Upper lobe of left lung (tissue), 6 donors: ENCODE data around the gene ATP6V0E1. TPM values are rescaled to one million over a fixed set of nuclear protein-coding genes. Genes with fewer than 3 reads are reported as not detected.
A peak's percentile ranks its signal among the peaks of the same experiment; 100 is the strongest.

Source experiments
- ATAC-seq, 2 donors: fragments of 200-7000 bp; cut with Tn5 transposase; one replicate each; pipeline ENCODE4 v1.9.1; 2022; ENCODE audit warnings: mild to moderate bottlenecking in 2 of 2, moderate library complexity in 2 of 2; ENCODE audit not compliant: low FRiP score in 2 of 2
- DNase-seq, 2 donors: peaks; one replicate each; pipeline ENCODE4 v3.0.0-alpha.2; 2019 to 2020
- H3K27ac ChIP-seq, 4 donors: fragments of 200-600 bp; sonication (generic); one replicate each; pipeline ENCODE4 v1.5.1; 2016 to 2019
- H3K27me3 ChIP-seq, 4 donors: fragments of 200-600 bp; sonication (generic); one replicate each; pipeline ENCODE4 v1.5.1; 2017 to 2019
- H3K36me3 ChIP-seq, 4 donors: fragments of 200-600 bp; sonication (generic); one replicate each; pipeline ENCODE4 v1.5.1; 2016 to 2019
- H3K4me1 ChIP-seq, 4 donors: fragments of 200-600 bp; sonication (generic); one replicate each; pipeline ENCODE4 v1.5.1; 2018 to 2019
- H3K4me3 ChIP-seq, 4 donors: fragments of 200-600 bp; sonication (generic); one replicate each; pipeline ENCODE4 v1.5.1; 2017 to 2019; ENCODE audit warnings: mild to moderate bottlenecking in 2 of 4, moderate library complexity in 1 of 4
- H3K9me3 ChIP-seq, 4 donors: fragments of 200-600 bp; sonication (generic); one replicate each; pipeline ENCODE4 v1.5.1; 2018 to 2019
- EP300 ChIP-seq, 4 donors: sonication (generic); formaldehyde crosslinking; IDR thresholded peaks; one replicate each; pipeline ENCODE4 v1.5.1; 2017; ENCODE audit warnings: antibody characterized with exemption in 4 of 4, control low read depth in 2 of 4
- POLR2A ChIP-seq, 4 donors: fragments of 450-650 bp; IDR thresholded peaks; one replicate each; pipeline ENCODE4 v1.5.1; 2016 to 2017; ENCODE audit warnings: antibody characterized with exemption in 4 of 4, mild to moderate bottlenecking in 2 of 4
- POLR2AphosphoS5 ChIP-seq, 2 donors: sonication (generic); formaldehyde crosslinking; IDR thresholded peaks; one replicate each; pipeline ENCODE4 v1.5.1; 2017; ENCODE audit warnings: antibody characterized with exemption in 2 of 2
- WGBS, 2 donors: methylation state at CpG; one replicate each; pipeline ENCODE4 v1.1.5; 2017 to 2018; 5-methylcytosine and 5-hydroxymethylcytosine counted together
- total RNA-seq, 6 donors: library from RNA; depleted of rRNA in 4 of 6; stranded (reverse); fragments of >200 nt in 4 of 6; gene quantifications; one replicate each; pipeline versions ENCODE4 v1.1.0 to v1.2.1, GENCODE V29; 2016 to 2021
- TF ChIP-seq, protein P1 (sequence below), 6 experiments: fragments of 450-650 bp in 4 of 6; fragments of 200-600 bp in 2 of 6; sonication (generic) in 2 of 6; IDR thresholded peaks; one replicate each; pipeline ENCODE4 v1.5.1; 2016 to 2019; ENCODE audit warnings: antibody characterized with exemption in 6 of 6
- donor health status: DM: no; HTN: no; CAD: no; lungs with moderate emphysema.
- donor health status: DM: no; HTN: yes; CAD: no; lungs with severe emphysema.

Gene ATP6V0E1
- total RNA-seq, 6 donors from 2014 or later = 58.7 to 317 (median 198) TPM

DNA sequence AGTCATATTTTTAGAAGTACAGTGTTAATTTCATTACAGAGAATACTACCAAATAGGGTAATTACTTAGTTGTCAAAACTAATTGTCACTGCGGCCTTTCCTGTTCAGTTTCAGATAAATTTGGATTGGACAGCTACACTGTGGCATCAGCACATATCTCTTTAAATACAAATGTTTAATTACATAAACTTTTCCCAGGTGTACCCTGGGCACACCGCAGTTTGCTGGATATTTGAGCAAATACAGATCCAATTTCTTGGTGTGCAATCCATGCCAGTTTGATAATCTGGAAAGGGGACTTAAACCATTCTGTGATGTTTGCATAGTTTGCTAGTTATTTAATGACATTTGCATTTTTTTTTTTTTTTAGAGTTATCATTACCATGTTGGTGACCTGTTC is 10.8 kb downstream of the ATP6V0E1 start:
- Histone ChIP-seq H3K27me3 (no peaks in the 10 kb centered on the region), H3K4me1 (peaks cover 3 to 9% (median 6%) of the 10 kb centered on the region in 4 donors), H3K27ac (no peak overlapping the region), H3K36me3 (peaks cover 14 to 57% (median 30%) of the 10 kb centered on the region in 4 donors), H3K9me3 (no peaks in the 10 kb centered on the region), H3K4me3 (no peak overlapping the region)
- WGBS, 2 donors = 92 to 95% methylated on average over 2 of the region's 2 CpGs
- ATAC-seq = no peak
- TF ChIP-seq POLR2AphosphoS5 (IDR thresholded peaks at IDR 0.05) = no peak
- no peak for TF ChIP-seq EP300 (IDR thresholded peaks at IDR 0.05)
- no peak for TF ChIP-seq POLR2A (IDR thresholded peaks at IDR 0.05)
- TF ChIP-seq, protein P1, sequence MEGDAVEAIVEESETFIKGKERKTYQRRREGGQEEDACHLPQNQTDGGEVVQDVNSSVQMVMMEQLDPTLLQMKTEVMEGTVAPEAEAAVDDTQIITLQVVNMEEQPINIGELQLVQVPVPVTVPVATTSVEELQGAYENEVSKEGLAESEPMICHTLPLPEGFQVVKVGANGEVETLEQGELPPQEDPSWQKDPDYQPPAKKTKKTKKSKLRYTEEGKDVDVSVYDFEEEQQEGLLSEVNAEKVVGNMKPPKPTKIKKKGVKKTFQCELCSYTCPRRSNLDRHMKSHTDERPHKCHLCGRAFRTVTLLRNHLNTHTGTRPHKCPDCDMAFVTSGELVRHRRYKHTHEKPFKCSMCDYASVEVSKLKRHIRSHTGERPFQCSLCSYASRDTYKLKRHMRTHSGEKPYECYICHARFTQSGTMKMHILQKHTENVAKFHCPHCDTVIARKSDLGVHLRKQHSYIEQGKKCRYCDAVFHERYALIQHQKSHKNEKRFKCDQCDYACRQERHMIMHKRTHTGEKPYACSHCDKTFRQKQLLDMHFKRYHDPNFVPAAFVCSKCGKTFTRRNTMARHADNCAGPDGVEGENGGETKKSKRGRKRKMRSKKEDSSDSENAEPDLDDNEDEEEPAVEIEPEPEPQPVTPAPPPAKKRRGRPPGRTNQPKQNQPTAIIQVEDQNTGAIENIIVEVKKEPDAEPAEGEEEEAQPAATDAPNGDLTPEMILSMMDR (IDR thresholded peaks at IDR 0.05) = no peak
- DNase-seq = no peak

DNA sequence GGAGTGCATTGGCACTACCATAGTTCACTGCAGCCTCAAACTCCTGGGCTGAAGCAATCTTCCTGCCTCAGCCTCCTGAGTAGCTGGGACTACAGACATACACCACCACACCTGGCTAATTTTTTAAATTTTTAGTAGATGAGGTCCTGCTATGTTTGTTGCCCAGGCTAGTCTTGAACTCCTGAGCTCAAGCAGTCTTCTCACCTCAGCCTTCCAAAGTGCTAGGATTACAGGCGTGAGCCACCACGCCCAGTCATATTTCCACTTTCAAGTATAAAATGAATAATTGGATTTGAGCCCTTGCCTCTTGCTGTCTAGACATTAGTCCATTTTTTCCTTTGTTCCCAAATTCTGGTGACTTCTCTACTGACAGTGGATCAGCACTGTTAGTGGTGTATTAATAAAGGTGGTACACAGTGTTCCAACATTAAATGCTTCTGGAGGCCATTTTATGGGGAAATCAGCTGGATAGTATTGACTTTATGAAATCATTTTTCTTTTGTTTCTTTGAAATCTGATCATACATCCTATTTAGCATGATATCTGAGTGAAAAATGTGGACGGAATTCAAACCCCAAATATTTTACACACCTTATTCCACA is 15.9 kb downstream of the ATP6V0E1 start:
- ATAC-seq (peak in 1 of 2 donors; percentile 50), DNase-seq (no peak)
- Histone ChIP-seq H3K9me3 (no peaks in the 10 kb centered on the region), H3K27me3 (no peaks in the 10 kb centered on the region), H3K27ac (no peak overlapping the region), H3K4me3 (no peak overlapping the region), H3K36me3 (peaks cover 14 to 37% (median 29%) of the 10 kb centered on the region in 4 donors), H3K4me1 (peaks cover 15 to 39% (median 30%) of the 10 kb centered on the region in 4 donors)
- 74 to 91% methylated on average over 3 of the region's 3 CpGs for WGBS, 2 donors
- no peak for TF ChIP-seq POLR2AphosphoS5 (IDR thresholded peaks at IDR 0.05)
- TF ChIP-seq, protein P1 (IDR thresholded peaks at IDR 0.05) = no peak
- TF ChIP-seq POLR2A (IDR thresholded peaks at IDR 0.05) = no peak
- no peak for TF ChIP-seq EP300 (IDR thresholded peaks at IDR 0.05)

GRCh38 chr5:172999974-173000373 is 16.4 kb downstream of the ATP6V0E1 start:
- peaks cover 15 to 39% (median 33%) of the 10 kb centered on the region in 4 donors for H3K4me1 ChIP-seq
- 62 to 81% methylated on average over 1 of the region's 1 CpG for WGBS, 2 donors
- DNase-seq (no peak), ATAC-seq (no peak)
- H3K36me3 ChIP-seq = peaks cover 9 to 32% (median 25%) of the 10 kb centered on the region in 4 donors
- TF ChIP-seq, protein P1 (IDR thresholded peaks at IDR 0.05) = no peak
- TF ChIP-seq POLR2A (IDR thresholded peaks at IDR 0.05) (no peak), POLR2AphosphoS5 (IDR thresholded peaks at IDR 0.05) (no peak), EP300 (IDR thresholded peaks at IDR 0.05) (no peak)
- H3K27me3 ChIP-seq = no peaks in the 10 kb centered on the region
- no peaks in the 10 kb centered on the region for H3K9me3 ChIP-seq
- H3K27ac ChIP-seq = no peak overlapping the region
- no peak overlapping the region for H3K4me3 ChIP-seq

- H3K27me3 ChIP-seq = no peaks in the 10 kb centered on the region
- DNase-seq (no peak), ATAC-seq (no peak)
- no peaks in the 10 kb centered on the region for H3K9me3 ChIP-seq
- H3K4me3 ChIP-seq = no peak overlapping the region
- no peak overlapping the region for H3K27ac ChIP-seq
- peaks cover 15 to 39% (median 33%) of the 10 kb centered on the region in 4 donors for H3K4me1 ChIP-seq
- H3K36me3 ChIP-seq = peaks cover 0 to 18% (median 12%) of the 10 kb centered on the region in 4 donors
- no peak for TF ChIP-seq EP300 (IDR thresholded peaks at IDR 0.05)
- TF ChIP-seq, protein P1 (IDR thresholded peaks at IDR 0.05) = no peak
- no peak for TF ChIP-seq POLR2AphosphoS5 (IDR thresholded peaks at IDR 0.05)
- no peak for TF ChIP-seq POLR2A (IDR thresholded peaks at IDR 0.05)
- WGBS, 2 donors = 73 to 80% methylated on average over 9 of the region's 9 CpGs
Measured at GRCh38 chr5:173001229-173001841, 17.8 kb downstream of the ATP6V0E1 start.
